DMS53 (cell line): Measurements from ENCODE around the gene SGTA.

Source experiments
- DNase-seq: peaks from one replicate; lab custom pipeline; 2025; lab: John Stamatoyannopoulos, UW

SGTA gene

GRCh38 chr19:2809387-2810140, 26.5 kb upstream of the SGTA start:
- no peak for DNase-seq

DNA sequence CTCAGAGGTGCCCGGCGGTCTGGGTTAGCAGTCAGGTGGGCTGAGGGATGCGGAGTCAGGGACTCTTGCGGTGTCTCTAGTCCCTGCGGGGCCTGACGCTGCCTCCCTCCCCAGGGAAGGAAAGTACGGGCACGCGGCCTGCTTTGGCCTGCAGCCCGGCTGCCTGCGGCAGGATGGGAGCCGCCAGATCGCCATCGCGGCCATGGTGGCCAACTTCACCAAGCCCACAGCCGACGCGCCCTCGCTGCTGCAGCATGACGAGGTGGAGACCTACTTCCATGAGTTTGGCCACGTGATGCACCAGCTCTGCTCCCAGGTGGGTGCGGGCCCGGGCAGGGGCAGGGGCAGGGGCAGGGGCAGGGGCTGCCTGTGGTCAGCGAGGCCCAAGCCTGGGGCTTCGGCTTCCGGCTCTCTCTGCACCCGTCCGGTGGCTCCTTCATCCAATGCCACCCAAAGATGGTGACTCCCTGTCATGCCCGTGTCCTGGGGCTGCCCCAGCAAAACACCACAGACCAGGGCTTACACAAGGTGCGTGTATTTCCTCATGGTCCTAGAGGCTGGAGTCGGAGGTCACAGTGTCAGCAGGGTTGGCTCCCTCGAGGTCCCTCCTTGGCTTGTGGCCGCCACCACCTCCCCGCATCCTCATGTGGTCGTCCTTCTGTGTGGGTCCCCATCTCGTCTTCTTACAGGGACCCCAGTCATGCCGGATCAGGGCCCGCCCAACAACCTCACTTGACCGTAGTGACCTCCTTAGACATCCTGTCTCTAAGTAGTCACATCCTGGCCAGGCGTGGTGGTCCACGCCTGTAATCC, 25.3 kb upstream of the SGTA start:
- DNase-seq: no peak

- DNase-seq: no peak
These were observed 24.5 kb upstream of the SGTA start for GRCh38 chr19:2807379-2808128.

GRCh38 chr19:2806736-2807378, 23.8 kb upstream of the SGTA start:
- no peak for DNase-seq

- DNase-seq: no peak
These were observed 23.0 kb upstream of the SGTA start for GRCh38 chr19:2805991-2806649.

GRCh38 chr19:2805261-2805900, 22.3 kb upstream of the SGTA start:
- DNase-seq: no peak

DNA sequence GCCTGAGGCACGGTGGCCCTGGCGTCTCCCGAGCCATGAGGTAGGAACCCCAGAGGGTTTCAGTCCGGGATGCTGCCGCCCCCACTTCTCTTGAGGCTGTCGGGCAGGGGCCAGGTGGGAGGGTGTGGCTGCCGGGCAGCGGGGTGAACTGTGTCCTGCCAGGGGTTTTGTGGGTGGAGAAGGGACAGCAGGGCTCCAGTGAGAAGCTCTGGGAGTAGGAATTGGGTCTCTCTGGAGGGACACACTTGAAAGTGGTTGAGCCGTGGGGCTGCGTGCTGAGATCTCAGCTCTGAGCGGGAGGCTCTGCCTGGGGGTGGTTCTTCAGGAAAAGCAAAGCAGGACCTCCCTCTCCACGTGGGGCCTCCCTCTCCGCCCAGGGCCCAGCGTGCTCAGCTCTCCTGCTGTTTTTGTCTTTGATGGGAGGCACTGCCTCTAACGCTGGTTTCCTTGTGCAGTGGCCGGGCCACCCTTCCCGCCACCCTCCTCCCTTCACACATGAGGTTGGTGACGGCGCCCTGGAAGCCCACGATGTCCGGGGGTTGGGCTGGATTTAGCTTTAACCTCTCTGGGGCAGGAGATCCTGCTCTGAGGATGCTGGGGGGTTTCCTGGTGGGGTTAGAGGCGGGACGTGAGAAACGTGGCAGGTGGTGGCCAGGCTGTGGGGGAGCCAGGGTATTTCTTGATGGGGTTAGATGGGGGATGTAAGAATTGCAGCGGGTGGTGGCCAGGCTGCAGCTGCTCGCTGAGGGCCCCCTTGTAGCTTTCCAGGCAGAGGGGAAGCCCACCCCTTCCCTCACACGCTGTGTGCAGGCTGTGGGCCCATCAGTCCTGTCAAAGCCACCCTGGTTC, 21.3 kb upstream of the SGTA start:
- no peak for DNase-seq

DNA sequence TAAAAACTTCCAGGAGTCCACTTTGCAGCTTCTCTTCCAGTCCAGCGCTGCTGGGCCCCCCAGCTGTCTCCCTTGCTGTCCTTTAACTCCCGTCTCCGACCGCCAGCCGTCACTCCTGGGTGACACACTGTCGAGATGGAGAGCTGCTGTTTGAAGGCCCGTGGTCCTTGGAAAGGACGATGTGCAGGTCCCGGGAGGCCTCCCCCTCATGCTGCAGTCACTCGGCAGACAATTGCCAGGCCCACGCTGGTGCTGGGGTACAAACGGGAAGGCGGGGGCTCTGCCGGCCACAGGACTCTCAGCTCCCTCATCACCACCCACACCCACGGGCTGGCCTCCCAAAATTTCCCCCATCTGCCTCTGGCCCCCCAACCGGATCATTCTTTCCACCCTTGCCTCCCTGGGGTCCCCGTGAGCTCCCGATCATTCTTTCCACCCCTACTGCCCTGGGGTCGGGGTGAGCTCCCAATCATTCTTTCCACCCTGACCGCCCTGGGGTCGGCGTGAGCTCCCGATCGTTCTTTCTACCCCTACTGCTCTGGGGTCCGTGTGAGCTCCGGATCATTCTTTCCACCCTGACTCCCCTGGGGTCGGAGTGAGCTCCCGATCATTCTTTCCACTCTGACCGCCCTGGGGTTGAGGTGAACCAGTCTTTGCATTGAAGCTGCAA, 20.5 kb upstream of the SGTA start:
- no peak for DNase-seq

GRCh38 chr19:2802826-2803225, 19.8 kb upstream of the SGTA start:
- DNase-seq: no peak

- no peak for DNase-seq
These were observed 17.4 kb upstream of the SGTA start for GRCh38 chr19:2800506-2800905.

DNA sequence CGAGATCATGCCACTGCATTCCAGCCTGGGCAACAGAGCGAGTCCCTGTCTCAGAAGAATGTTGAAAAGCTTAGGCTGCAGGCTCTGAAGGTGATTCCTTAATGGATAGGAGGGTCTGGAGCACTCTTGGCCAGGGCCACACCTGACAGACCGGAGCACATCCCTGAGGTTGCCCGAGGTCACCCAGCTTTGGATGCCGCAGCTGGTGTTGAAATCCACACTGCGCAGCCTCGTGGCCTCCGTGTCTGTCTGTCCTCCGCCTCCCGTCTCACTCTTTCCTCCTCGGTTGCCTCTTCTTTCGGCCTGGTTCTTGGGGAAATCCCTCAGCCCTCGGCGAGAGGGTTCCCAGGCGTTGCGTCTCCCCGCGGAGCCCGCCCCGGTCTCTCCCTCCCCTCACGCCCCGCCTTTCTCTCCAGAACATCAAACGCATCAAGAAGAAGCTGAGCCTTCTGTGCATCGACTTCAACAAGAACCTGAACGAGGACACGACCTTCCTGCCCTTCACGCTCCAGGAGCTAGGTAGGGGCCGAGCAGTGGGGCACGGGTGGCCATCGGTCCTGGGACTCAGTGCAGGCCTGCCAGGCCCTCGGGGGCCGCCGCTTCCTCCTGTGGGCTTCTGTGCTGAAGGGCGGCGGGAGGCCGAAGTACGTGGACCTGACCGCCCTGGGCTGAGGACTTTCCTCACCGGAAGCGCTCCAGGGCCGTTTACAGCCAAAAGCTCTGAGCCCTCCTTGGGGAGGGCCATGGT, 16.4 kb upstream of the SGTA start:
- DNase-seq: no peak

GRCh38 chr19:2798733-2799132, 15.7 kb upstream of the SGTA start:
- no peak for DNase-seq

DNA sequence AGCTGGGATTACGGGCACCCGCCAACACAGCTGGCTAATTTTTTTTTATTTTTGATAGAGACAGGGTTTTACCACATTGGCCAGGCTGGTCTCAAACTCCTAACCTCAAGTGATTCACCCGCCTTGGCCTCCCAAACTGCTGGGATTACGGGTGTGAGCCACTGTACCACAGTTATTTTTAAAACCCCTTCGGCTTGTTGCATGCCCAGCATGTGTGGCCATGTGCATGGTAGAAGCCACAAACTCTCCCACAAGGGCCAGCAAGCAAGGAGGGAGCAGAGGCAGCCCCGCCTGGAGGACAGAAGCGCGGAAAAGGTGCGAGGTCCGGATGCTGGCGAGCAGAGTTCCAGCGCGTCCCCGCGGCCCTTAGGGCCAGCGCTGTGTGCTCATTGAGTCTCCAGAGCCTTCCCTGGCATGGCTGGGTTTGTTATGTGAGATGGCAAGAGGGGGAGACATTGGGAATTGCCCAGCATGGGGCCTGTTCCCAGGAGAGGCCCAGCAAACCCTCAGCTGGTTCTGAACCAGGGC, 15.1 kb upstream of the SGTA start:
- DNase-seq: no peak

GRCh38 chr19:2797280-2797679, 14.2 kb upstream of the SGTA start:
- no peak for DNase-seq

- DNase-seq: no peak
These were observed 13.7 kb upstream of the SGTA start for GRCh38 chr19:2796659-2797266.

DNA sequence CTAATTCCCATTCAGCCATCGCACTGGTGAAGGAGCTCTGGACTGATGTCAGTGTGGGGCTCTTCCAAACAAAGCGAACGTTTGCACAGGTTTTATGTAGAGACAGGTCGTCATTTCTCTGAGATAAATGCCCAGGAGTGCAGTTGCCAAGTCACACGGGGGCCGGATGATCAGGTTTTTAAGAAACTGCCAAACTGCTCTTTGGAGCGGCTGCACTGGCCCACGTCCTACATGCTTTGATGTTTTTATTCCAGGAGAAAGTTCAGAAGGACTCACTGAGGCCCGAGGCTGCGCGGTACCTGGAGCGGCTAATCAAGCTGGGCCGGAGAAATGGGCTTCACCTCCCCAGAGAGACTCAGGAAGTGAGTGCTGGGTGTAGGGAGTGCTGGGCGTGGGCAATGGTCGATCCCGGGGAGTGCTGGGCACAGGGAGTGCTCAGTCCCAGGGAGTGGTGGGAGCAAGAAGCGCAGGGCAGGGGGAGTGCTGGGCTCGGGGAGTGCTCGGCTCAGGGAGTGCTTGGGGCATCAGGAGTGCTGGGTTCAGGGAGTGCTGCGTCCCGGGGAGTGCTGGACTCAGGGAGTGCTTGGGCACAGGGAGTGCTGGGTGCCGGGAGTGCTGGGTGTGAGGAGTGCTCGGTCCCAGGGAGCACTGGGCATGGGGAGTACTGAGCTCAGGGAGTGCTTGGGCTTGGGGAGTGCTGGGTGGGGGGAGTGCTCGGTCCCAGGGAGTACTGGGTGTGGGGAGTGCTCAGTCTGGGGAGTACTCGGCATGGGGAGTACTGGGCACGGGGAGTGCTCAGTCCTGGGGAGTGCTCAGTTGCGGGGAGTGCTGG, 13.0 kb upstream of the SGTA start:
- no peak for DNase-seq

- DNase-seq: no peak
These were observed 10.5 kb upstream of the SGTA start for GRCh38 chr19:2793577-2793976.
